ENCODE measurements around the gene TRANK1. TPM values are rescaled to one million over a fixed set of nuclear protein-coding genes. Genes with fewer than 3 reads are reported as not detected.
A peak's percentile ranks its signal among the peaks of the same experiment; 100 is the strongest.

Gene TRANK1
- total RNA-seq, 1 donor from 2014 or later, result 135 TPM

DNA sequence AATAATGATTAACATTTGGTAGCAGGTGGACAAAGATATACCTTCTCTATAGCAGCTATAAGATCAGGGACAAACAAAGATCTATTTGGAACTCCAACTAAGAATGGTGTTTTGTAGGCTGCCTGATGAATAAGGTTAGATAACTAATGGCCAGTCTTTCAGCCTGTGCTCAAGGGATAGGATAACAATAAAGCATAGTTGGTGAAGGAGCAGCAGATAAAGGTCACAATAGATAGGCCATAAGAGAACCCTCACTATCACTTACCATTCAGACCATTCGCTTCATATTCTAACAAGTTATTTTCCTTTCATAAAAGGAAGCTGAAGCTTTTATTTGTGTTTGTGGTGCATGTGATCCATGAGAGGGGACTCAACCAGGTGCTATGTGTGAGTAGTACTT is 28.3 kb upstream of the TRANK1 start:
- intact Hi-C loops (cut with micrococcal nuclease), result no loop called here
- DNase-seq (no peak), ATAC-seq (ENCODE audit: low read depth) (no peak)
- POLR2A ChIA-PET, result interaction anchor here (0.6 kb wide), 1 partner anchor 92 kb away, joined by 3 read pairs; no protein-coding TSS in a partner anchor
- Mint-ChIP-seq H3K27ac (no peak overlapping the region), H3K4me1 (peaks cover 21% of the 10 kb centered on the region), H3K27me3 (no peaks in the 10 kb centered on the region), H3K4me3 (no peak overlapping the region), H3K36me3 (ENCODE audit: low read depth) (peaks cover 10% of the 10 kb centered on the region), H3K9me3 (no peaks in the 10 kb centered on the region)
- CTCF ChIA-PET, result interaction anchor here (1.4 kb wide), 1 partner anchor 17 kb away, joined by 5 read pairs; no protein-coding TSS in a partner anchor
- TF ChIP-seq, protein P1, sequence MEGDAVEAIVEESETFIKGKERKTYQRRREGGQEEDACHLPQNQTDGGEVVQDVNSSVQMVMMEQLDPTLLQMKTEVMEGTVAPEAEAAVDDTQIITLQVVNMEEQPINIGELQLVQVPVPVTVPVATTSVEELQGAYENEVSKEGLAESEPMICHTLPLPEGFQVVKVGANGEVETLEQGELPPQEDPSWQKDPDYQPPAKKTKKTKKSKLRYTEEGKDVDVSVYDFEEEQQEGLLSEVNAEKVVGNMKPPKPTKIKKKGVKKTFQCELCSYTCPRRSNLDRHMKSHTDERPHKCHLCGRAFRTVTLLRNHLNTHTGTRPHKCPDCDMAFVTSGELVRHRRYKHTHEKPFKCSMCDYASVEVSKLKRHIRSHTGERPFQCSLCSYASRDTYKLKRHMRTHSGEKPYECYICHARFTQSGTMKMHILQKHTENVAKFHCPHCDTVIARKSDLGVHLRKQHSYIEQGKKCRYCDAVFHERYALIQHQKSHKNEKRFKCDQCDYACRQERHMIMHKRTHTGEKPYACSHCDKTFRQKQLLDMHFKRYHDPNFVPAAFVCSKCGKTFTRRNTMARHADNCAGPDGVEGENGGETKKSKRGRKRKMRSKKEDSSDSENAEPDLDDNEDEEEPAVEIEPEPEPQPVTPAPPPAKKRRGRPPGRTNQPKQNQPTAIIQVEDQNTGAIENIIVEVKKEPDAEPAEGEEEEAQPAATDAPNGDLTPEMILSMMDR (IDR thresholded peaks at IDR 0.05), result no peak

DNA sequence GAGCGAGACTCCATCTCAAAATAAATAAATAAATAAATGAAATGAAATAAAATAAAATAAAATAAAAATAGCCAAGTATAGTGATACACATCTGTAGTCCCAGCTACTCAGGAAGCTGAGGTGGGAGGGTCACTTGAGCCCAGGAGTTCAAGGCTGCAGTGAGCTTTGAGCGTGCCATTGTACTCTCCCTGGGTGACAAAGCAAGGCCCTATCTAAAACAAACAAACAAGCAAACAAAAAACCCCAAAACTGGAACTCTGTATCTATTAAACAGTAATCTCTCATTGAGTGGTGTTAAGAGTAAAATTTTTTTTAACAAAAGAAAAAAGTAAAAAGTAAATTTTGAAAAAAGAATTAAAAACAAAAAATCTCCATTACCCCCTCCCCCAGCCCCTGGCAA is 27.3 kb upstream of the TRANK1 start:
- Mint-ChIP-seq H3K27me3 (no peaks in the 10 kb centered on the region), H3K36me3 (ENCODE audit: low read depth) (peaks cover 10% of the 10 kb centered on the region), H3K9me3 (no peaks in the 10 kb centered on the region), H3K4me3 (no peak overlapping the region), H3K4me1 (peaks cover 21% of the 10 kb centered on the region), H3K27ac (no peak overlapping the region)
- ATAC-seq (ENCODE audit: low read depth), result no peak
- TF ChIP-seq, protein P1 (IDR thresholded peaks at IDR 0.05), result no peak
- intact Hi-C loops (cut with micrococcal nuclease), result no loop called here
- ChIA-PET CTCF (interaction anchor here (0.9 kb wide), 1 partner anchor 13 kb away, joined by 3 read pairs; no protein-coding TSS in a partner anchor), POLR2A (no interaction called here)
- no peak for DNase-seq

DNA sequence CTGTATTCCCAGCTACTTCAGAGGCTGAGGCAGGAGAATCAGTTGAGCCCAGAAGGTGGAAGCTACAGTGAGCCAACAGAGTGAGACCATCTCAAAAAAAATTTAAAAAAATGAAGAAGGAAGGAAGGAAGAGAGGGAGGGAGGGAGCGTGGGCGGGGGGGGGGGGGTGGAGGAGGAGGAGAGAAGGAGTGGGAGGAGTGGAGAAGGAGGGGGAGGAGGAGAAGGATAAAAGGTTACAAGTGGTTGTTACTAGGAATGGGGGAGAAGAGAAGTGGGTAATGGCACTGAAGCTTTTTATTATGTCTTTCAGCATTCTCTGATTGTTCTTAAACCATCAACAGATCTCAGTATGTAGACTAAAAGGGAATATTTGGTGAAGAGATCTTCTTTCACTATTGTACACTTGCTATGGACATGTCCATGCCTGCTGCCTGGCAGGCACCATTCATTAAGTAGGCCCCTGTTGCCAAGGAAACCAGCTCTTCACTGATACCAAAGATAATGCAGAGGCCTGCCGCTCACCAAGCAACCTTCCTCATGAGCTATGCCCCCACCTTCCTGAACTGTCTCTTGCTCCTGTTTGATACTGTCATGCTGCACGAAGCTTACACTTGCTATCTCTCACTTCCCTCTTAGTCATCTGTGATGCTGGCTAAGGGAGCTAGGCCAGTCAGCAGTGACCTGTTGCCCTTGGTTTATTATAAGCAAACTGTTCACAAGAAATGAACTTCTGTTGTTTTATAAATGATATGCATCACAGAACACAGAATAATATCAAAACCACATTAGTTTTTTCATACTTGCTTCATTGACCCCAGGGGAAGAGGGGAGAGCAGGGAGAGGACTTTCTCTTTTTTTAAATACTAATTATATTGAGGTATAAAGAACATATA is 24.9 kb upstream of the TRANK1 start:
- Mint-ChIP-seq H3K27ac (peak overlapping the region; percentile 93), H3K9me3 (no peaks in the 10 kb centered on the region), H3K4me1 (peaks cover 30% of the 10 kb centered on the region), H3K27me3 (no peaks in the 10 kb centered on the region), H3K36me3 (ENCODE audit: low read depth) (peaks cover 6% of the 10 kb centered on the region), H3K4me3 (peak overlapping the region; percentile 39)
- ATAC-seq (ENCODE audit: low read depth) (peak; percentile 99), DNase-seq (peak; percentile 26)
- POLR2A ChIA-PET, result interaction anchor here (0.7 to 1.4 kb wide), 8 partner anchors 10 to 75 kb away, joined by 3 to 33 read pairs (median 8); partner anchors contain the start of genes EPM2AIP1, MLH1 and TRANK1
- TF ChIP-seq, protein P1 (IDR thresholded peaks at IDR 0.05), result no peak
- intact Hi-C loops (cut with micrococcal nuclease), result loop anchor here (1.0 kb wide), 5 partner anchors 11 to 57 kb away; partner anchors contain the start of genes EPM2AIP1, MLH1 and TRANK1
- CTCF ChIA-PET, result interaction anchor here (1.3 to 2.3 kb wide), 4 partner anchors 12 to 67 kb away, joined by 3 to 25 read pairs (median 8); partner anchors contain the start of genes EPM2AIP1 and MLH1

DNA sequence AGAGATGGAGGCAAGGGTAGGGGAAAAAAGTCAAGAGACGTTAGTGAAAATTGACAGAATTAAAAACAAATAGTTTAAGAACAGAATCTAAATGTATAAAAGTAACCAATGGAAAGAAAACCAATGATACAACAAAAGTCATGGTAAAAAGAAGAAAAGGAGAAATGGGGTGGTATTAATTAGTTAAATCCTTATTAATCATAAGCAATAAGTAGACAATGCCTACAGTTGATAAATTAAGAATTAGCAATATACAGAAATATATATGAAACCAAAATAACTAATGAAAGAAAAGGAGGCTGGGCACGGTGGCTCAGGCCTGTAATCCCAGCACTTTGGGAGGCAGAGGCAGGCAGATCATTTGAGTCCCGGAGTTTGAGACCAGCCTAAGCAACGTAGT is 24.2 kb upstream of the TRANK1 start:
- ChIA-PET CTCF (interaction anchor here (1.3 to 2.3 kb wide), 4 partner anchors 11 to 67 kb away, joined by 3 to 25 read pairs (median 8); partner anchors contain the start of genes EPM2AIP1 and MLH1), POLR2A (interaction anchor here (1.4 kb wide), 2 partner anchors 20 to 24 kb away, joined by 18 to 33 read pairs; partner anchors contain the start of genes EPM2AIP1 and MLH1)
- Mint-ChIP-seq H3K27me3 (no peaks in the 10 kb centered on the region), H3K36me3 (ENCODE audit: low read depth) (peaks cover 4% of the 10 kb centered on the region), H3K27ac (peak overlapping the region; percentile 93), H3K4me3 (no peak overlapping the region), H3K4me1 (peaks cover 37% of the 10 kb centered on the region), H3K9me3 (no peaks in the 10 kb centered on the region)
- ATAC-seq (ENCODE audit: low read depth), result no peak
- intact Hi-C loops (cut with micrococcal nuclease), result no loop called here
- TF ChIP-seq, protein P1 (IDR thresholded peaks at IDR 0.05), result no peak
- DNase-seq, result no peak

DNA sequence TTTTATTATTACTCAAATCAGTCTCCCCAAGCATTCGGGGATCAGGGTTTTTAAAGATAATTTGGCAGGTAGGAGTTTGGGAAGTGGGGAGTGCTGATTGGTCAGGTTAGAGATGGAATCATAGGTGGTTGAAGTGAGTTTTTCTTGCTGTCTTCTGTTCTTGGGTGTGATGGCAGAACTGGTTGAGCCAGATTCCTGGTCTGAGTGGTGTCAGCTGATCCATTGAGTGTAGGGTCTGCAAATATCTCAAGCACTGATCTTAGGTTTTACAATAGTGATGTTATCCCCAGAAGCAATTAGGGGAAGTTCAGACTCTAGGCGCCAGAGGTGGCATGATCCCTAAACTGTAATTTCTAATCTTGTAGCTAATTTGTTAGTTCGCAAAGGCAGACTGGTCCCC is 20.6 kb upstream of the TRANK1 start:
- ChIA-PET POLR2A (interaction anchor here (0.6 to 1.8 kb wide), 2 partner anchors 27 to 79 kb away, joined by 7 to 9 read pairs; partner anchors contain the start of genes EPM2AIP1 and MLH1), CTCF (no interaction called here)
- peaks cover 32% of the 10 kb centered on the region for H3K4me1 Mint-ChIP-seq
- ATAC-seq (ENCODE audit: low read depth) (no peak), DNase-seq (no peak)
- no peaks in the 10 kb centered on the region for H3K27me3 Mint-ChIP-seq
- peak overlapping the region; percentile 33 for H3K27ac Mint-ChIP-seq
- no peaks in the 10 kb centered on the region for H3K36me3 Mint-ChIP-seq (ENCODE audit: low read depth)
- TF ChIP-seq, protein P1 (IDR thresholded peaks at IDR 0.05), result no peak
- intact Hi-C loops (cut with micrococcal nuclease), result no loop called here
- no peak overlapping the region for H3K4me3 Mint-ChIP-seq
- no peaks in the 10 kb centered on the region for H3K9me3 Mint-ChIP-seq

Data from activated B cell treated with CpG ODN at 0.5 μM for 24 hours (primary cell).